HG02884 (cell line): ENCODE measurements around the gene DGCR8.

Source experiments
- ATAC-seq: cut with Tn5 transposase; IDR thresholded peaks from one replicate; pipeline ENCODE4 v1.9.1; 2021; ENCODE audit warnings: mild to moderate bottlenecking, moderate library complexity; ENCODE audit not compliant: unreplicated experiment

DGCR8 gene

GRCh38 chr22:20079745-20080444 is at the start of gene DGCR8:
Gene DGCR8 (plus strand): TSS chr22:20080241. CDS start chr22:20085964, 5,723 bp downstream.
- ATAC-seq, result peak; percentile 80

GRCh38 chr22:20031732-20032406 is 48.2 kb upstream of the DGCR8 start:
- ATAC-seq, result no peak

GRCh38 chr22:20032407-20032991 is 47.5 kb upstream of the DGCR8 start:
- no peak for ATAC-seq

- no peak for ATAC-seq
Measured at GRCh38 chr22:20033045-20033706, 46.9 kb upstream of the DGCR8 start.

GRCh38 chr22:20034143-20034542 is 45.9 kb upstream of the DGCR8 start:
- no peak for ATAC-seq

GRCh38 chr22:20035375-20036083 is 44.5 kb upstream of the DGCR8 start:
- ATAC-seq, result no peak

GRCh38 chr22:20036084-20036482 is 44.0 kb upstream of the DGCR8 start:
- ATAC-seq, result no peak

- no peak for ATAC-seq
Measured at GRCh38 chr22:20036535-20037392, 43.3 kb upstream of the DGCR8 start.

GRCh38 chr22:20037419-20037818 is 42.6 kb upstream of the DGCR8 start:
- no peak for ATAC-seq

- ATAC-seq, result no peak
Measured at GRCh38 chr22:20038574-20038973, 41.5 kb upstream of the DGCR8 start.

- no peak for ATAC-seq
Measured at GRCh38 chr22:20039683-20040325, 40.2 kb upstream of the DGCR8 start.

GRCh38 chr22:20040327-20041200 is 39.5 kb upstream of the DGCR8 start:
- ATAC-seq, result no peak

GRCh38 chr22:20043057-20043996 is 36.7 kb upstream of the DGCR8 start:
- ATAC-seq, result no peak

- no peak for ATAC-seq
Measured at GRCh38 chr22:20043997-20044342, 36.1 kb upstream of the DGCR8 start.

- ATAC-seq, result no peak
Measured at GRCh38 chr22:20044495-20045151, 35.4 kb upstream of the DGCR8 start.

GRCh38 chr22:20046730-20047129 is 33.3 kb upstream of the DGCR8 start:
- ATAC-seq, result no peak

- no peak for ATAC-seq
Measured at GRCh38 chr22:20051927-20052308, 28.1 kb upstream of the DGCR8 start.
